B cell (primary cell): ENCODE measurements around the gene VCL.

Source experiments
- CTCF ChIP-seq: fragments of 200-600 bp; IDR thresholded peaks from one replicate; pipeline ENCODE4 v1.8.0; 2022; ENCODE audit warnings: antibody characterized with exemption, mild to moderate bottlenecking
- EZH2 ChIP-seq: IDR thresholded peaks from 2 replicates; pipeline ENCODE4 v1.6.1; 2012; ENCODE audit warnings: borderline replicate concordance, low read depth, mild to moderate bottlenecking, moderate library complexity, low read length; ENCODE audit not compliant: insufficient read depth, poor library complexity, severe bottlenecking

GRCh38 chr10:74120911-74121310 is 123.0 kb downstream of the VCL start:
- TF ChIP-seq CTCF: no peak
- TF ChIP-seq EZH2: no peak
